ENCODE data around the gene MEGF6. TPM values are rescaled to one million over a fixed set of nuclear protein-coding genes. Genes with fewer than 3 reads are reported as not detected.

Gene MEGF6
- total RNA-seq, 1 experiment from 2014 or later: 21.3 TPM

- no peak overlapping the region for H3K23ac ChIP-seq (ENCODE audit: insufficient read length, low read depth, low read length)
- no peaks in the 10 kb centered on the region for H3K79me1 ChIP-seq (ENCODE audit: insufficient read depth, low read depth, low read length, poor library complexity, severe bottlenecking)
- H3K79me2 ChIP-seq (ENCODE audit: insufficient read depth, low read length): no peaks in the 10 kb centered on the region
- H4K5ac ChIP-seq (ENCODE audit: insufficient read length, low read depth, low read length): no peak overlapping the region
- no peak overlapping the region for H4K91ac ChIP-seq (ENCODE audit: insufficient read length, low read depth, low read length)
- no peak overlapping the region for H2AFZ ChIP-seq (ENCODE audit: low read length)
- no peak overlapping the region for H2BK15ac ChIP-seq (ENCODE audit: low read depth, low read length)
- H3K4me1 ChIP-seq (ENCODE audit: insufficient read depth, low read length): 0 out of 2 replicates have a peak, but pooled peaks cover 2% of the 10 kb centered on the region
- peaks cover 4 to 21% (median 14%) of the 10 kb centered on the region in 3 experiments; a peak in 5 of 7 replicates for H3K36me3 Mint-ChIP-seq (ENCODE audit: insufficient read depth in 1 of 3, low read depth in 3 of 3)
- H3T11ph ChIP-seq (ENCODE audit: low read length): no peak overlapping the region
- H2BK12ac ChIP-seq (ENCODE audit: insufficient read length, low read depth, low read length): no peak overlapping the region
- H3K27me3 Mint-ChIP-seq (ENCODE audit: low read depth): no peaks in the 10 kb centered on the region
- H3K27ac ChIP-seq (ENCODE audit: insufficient read length, low read depth, low read length): no peak overlapping the region
- H4K8ac ChIP-seq (replicated peaks; ENCODE audit: insufficient read length, low read depth, low read length): no peak overlapping the region
- no peak overlapping the region for H3K14ac ChIP-seq (ENCODE audit: insufficient read depth, low read length)
- no peaks in the 10 kb centered on the region for H3K27me3 ChIP-seq (ENCODE audit: insufficient read depth, low read length)
- TF ChIP-seq CTCF (conservative IDR thresholded peaks at IDR 0.05): no peak
- peaks cover 6% of the 10 kb centered on the region in 2 experiments for H3K4me1 Mint-ChIP-seq
- no peaks in the 10 kb centered on the region for H3K9me3 ChIP-seq (ENCODE audit: control insufficient read depth, low read depth, low read length)
- H4K20me1 ChIP-seq (ENCODE audit: control insufficient read depth, insufficient read depth, insufficient read length): peaks cover 4% of the 10 kb centered on the region
- H3K9me3 Mint-ChIP-seq: no peaks in the 10 kb centered on the region
- H3K56ac ChIP-seq (ENCODE audit: insufficient read length, low read depth, low read length): no peak overlapping the region
- H2BK5ac ChIP-seq (ENCODE audit: insufficient read length, low read length): no peak overlapping the region
- H3K18ac ChIP-seq (ENCODE audit: insufficient read length, low read depth, low read length): no peak overlapping the region
- no peak overlapping the region for H3K9ac ChIP-seq (ENCODE audit: extremely low read depth, insufficient read length, low read length)
- H3K4me2 ChIP-seq (ENCODE audit: insufficient read depth, insufficient read length, low read length): no peak overlapping the region
- no peak overlapping the region for H3K27ac Mint-ChIP-seq
- H3K4ac ChIP-seq (ENCODE audit: low read depth, low read length): no peak overlapping the region
- no peaks in the 10 kb centered on the region for H3K23me2 ChIP-seq (ENCODE audit: insufficient read length, low read depth, low read length, poor library complexity, severe bottlenecking)
- no peak overlapping the region for H2BK20ac ChIP-seq (ENCODE audit: low read depth, low read length, poor library complexity, severe bottlenecking)
- no CpG with 5 or more reads among the region's 14 CpGs for WGBS (ENCODE audit: extremely low coverage, insufficient read length, low lambda C conversion rate)
- no peak for DNase-seq
- no peak overlapping the region for H2AK5ac ChIP-seq (ENCODE audit: insufficient read length, low read length)
- H2BK120ac ChIP-seq (ENCODE audit: low read depth, low read length, poor library complexity, severe bottlenecking): no peak overlapping the region
- H3K4me3 Mint-ChIP-seq: no peak overlapping the region
Observed at GRCh38 chr1:3475839-3476573, 135.3 kb downstream of the MEGF6 start.
